ENCODE data around the gene FUZ. TPM values are rescaled to one million over a fixed set of nuclear protein-coding genes. Genes with fewer than 3 reads are reported as not detected.

Gene FUZ
- total RNA-seq, 1 experiment from 2014 or later: 1.1 TPM

GRCh38 chr19:49782515-49782914, 30.6 kb downstream of the FUZ start:
- Histone ChIP-seq H3K36me3 (ENCODE audit: control insufficient read depth in 1 of 2, insufficient read depth in 2 of 2, low read length in 2 of 2) (peaks cover 2 to 10% of the 10 kb centered on the region in 2 experiments; a peak in 2 of 4 replicates), H3K27ac (ENCODE audit: low read depth, low read length) (no peak overlapping the region), H3K4me2 (ENCODE audit: low read length) (no peak overlapping the region), H3K27me3 (ENCODE audit: insufficient read depth, low read length) (no peaks in the 10 kb centered on the region), H3K9ac (ENCODE audit: low read length) (no peak overlapping the region), H3K79me2 (ENCODE audit: insufficient read depth, low read length) (no peaks in the 10 kb centered on the region), H4K20me1 (ENCODE audit: insufficient read depth) (no peaks in the 10 kb centered on the region), H3K9me2 (ENCODE audit: insufficient read depth) (no peaks in the 10 kb centered on the region), H3K9me3 (ENCODE audit: control insufficient read depth in 1 of 2, insufficient read depth in 1 of 2, low read depth in 1 of 2, low read length in 2 of 2) (no peaks in the 10 kb centered on the region), H3K4me3 (replicated peaks in 1 of 2; ENCODE audit: low read depth in 1 of 2, low read length in 2 of 2) (no peak overlapping the region), H2AFZ (ENCODE audit: low read depth, low read length, poor library complexity, severe bottlenecking) (no peak overlapping the region), H3K4me1 (ENCODE audit: control insufficient read depth in 1 of 2, insufficient read depth in 2 of 2, low read length in 2 of 2) (peaks cover 11 to 21% of the 10 kb centered on the region in 2 experiments)
- ATAC-seq (no peak), DNase-seq (ENCODE audit: low read depth, low spot score) (no peak)
- POLR2A ChIA-PET: no interaction called here
- CTCF ChIA-PET: no interaction called here
- BruUV-seq (replicated peaks): no TSS peak
- TF ChIP-seq ZFX (IDR thresholded peaks at IDR 0.05): no peak
- TF ChIP-seq EZH2 (IDR thresholded peaks at IDR 0.05): no peak
- TF ChIP-seq CBX3 (IDR thresholded peaks at IDR 0.05; ENCODE audit: low read depth): no peak
- no peak for TF ChIP-seq CTCF (IDR thresholded peaks at IDR 0.05 in 2 of 3, conservative IDR thresholded peaks at IDR 0.05 in 1 of 3; ENCODE audit: borderline replicate concordance in 1 of 3, insufficient read depth in 1 of 3, low read depth in 2 of 3, low read length in 2 of 3)
- TF ChIP-seq YY1 (IDR thresholded peaks at IDR 0.05; ENCODE audit: extremely low read depth, insufficient replicate concordance, low read depth, low read length): no peak
- TF ChIP-seq SRF (IDR thresholded peaks at IDR 0.05; ENCODE audit: low read depth): no peak
- no peak for TF ChIP-seq POLR2AphosphoS5 (IDR thresholded peaks at IDR 0.05; ENCODE audit: low read depth, low read length)
- TF ChIP-seq POLR2A (IDR thresholded peaks at IDR 0.05; ENCODE audit: borderline replicate concordance, extremely low read depth, insufficient read depth, insufficient read length): no peak
- TF ChIP-seq ELF1 (IDR thresholded peaks at IDR 0.05; ENCODE audit: borderline replicate concordance, low read depth): no peak
- TF ChIP-seq SIN3A (IDR thresholded peaks at IDR 0.05; ENCODE audit: low read depth): no peak
- RAD21 ChIA-PET (ENCODE audit: low non-redundant PET in 1 of 2, low total read pairs in 2 of 2, uncharacterized antibody in 2 of 2, unreplicated experiment in 2 of 2): no interaction called here
- intact Hi-C loops (cut with micrococcal nuclease): no loop called here

All from HCT116 (cell line).